ENCODE measurements around the gene ADAMTS12. TPM values are rescaled to one million over a fixed set of nuclear protein-coding genes. Genes with fewer than 3 reads are reported as not detected.

The ADAMTS12 gene, protein sequence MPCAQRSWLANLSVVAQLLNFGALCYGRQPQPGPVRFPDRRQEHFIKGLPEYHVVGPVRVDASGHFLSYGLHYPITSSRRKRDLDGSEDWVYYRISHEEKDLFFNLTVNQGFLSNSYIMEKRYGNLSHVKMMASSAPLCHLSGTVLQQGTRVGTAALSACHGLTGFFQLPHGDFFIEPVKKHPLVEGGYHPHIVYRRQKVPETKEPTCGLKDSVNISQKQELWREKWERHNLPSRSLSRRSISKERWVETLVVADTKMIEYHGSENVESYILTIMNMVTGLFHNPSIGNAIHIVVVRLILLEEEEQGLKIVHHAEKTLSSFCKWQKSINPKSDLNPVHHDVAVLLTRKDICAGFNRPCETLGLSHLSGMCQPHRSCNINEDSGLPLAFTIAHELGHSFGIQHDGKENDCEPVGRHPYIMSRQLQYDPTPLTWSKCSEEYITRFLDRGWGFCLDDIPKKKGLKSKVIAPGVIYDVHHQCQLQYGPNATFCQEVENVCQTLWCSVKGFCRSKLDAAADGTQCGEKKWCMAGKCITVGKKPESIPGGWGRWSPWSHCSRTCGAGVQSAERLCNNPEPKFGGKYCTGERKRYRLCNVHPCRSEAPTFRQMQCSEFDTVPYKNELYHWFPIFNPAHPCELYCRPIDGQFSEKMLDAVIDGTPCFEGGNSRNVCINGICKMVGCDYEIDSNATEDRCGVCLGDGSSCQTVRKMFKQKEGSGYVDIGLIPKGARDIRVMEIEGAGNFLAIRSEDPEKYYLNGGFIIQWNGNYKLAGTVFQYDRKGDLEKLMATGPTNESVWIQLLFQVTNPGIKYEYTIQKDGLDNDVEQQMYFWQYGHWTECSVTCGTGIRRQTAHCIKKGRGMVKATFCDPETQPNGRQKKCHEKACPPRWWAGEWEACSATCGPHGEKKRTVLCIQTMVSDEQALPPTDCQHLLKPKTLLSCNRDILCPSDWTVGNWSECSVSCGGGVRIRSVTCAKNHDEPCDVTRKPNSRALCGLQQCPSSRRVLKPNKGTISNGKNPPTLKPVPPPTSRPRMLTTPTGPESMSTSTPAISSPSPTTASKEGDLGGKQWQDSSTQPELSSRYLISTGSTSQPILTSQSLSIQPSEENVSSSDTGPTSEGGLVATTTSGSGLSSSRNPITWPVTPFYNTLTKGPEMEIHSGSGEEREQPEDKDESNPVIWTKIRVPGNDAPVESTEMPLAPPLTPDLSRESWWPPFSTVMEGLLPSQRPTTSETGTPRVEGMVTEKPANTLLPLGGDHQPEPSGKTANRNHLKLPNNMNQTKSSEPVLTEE (N-terminal part only)
- 2.5 and 4.1 TPM in 2 replicates for polyA plus RNA-seq (2012; rRNA removed)
- 3.7 and 4.1 TPM in 2 replicates for polyA plus RNA-seq (2012; cell fraction: cytosol; rRNA removed)
- polyA plus RNA-seq (2012; cell fraction: nucleus; rRNA removed) = 3.3 and 5.2 TPM in 2 replicates

DNA sequence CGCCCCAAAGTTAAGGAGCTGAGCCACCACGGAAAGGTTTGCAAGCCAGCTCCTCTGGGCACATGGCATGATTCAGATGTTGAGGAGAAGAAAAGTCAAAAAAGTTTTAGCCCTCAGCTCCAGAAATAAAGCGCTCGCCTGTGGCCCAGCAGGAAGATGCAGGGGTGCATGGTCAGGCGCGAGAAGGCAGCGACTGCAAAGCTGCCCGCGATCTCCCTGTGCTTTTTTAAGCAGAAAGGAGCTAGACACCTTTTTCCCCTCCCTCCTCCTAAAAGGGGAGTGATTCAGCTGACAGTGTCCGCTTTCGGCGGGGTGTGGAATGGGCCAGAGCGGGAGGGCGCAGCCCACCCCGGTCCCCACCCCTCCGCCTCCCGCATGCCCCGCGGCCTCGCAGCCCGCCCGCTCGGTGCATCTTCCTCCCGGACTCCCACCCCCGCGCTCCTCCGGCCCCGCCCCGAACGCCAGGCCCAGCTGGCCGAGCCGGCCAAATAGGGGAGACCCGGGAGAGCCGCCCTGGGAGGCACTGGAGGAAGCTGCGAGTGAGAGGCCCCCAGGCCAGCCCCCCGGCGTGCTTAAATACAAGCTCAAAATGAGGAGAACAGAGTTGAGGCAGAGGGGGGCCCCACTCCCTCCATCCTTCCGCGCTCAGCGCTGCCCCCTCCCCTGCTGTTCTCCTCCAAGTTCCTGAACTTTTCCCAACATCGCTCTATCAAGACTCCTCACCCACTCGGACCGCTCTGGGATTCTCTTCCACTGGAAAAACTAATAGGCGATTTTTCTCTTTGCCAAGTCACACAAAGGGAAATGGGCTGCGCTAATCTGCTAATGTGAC, at the start of gene ADAMTS12:
Gene ADAMTS12 (minus strand): TSS at position 203 of the 832 bp plus-strand sequence. CDS start 134 bp downstream, at position 69.
- H3K4me2 ChIP-seq = peak within 1 kb of the TSS; percentile 50
- H3K36me3 ChIP-seq (replicated peaks in 1 of 2; ENCODE audit: control insufficient read depth in 1 of 2, insufficient read depth in 2 of 2, low read length in 1 of 2) = no peaks in the 10 kb centered on the region
- no peaks in the 10 kb centered on the region for H3K9me2 ChIP-seq
- H2AFZ ChIP-seq (ENCODE audit: low read depth) = peak within 1 kb of the TSS; percentile 27; the same call in 1 of the 2 replicates
- H3K9ac ChIP-seq = no peak within 1 kb of the TSS
- TF ChIP-seq GABPA (IDR thresholded peaks at IDR 0.05; ENCODE audit: low read depth) = no peak
- TF ChIP-seq, protein P1, sequence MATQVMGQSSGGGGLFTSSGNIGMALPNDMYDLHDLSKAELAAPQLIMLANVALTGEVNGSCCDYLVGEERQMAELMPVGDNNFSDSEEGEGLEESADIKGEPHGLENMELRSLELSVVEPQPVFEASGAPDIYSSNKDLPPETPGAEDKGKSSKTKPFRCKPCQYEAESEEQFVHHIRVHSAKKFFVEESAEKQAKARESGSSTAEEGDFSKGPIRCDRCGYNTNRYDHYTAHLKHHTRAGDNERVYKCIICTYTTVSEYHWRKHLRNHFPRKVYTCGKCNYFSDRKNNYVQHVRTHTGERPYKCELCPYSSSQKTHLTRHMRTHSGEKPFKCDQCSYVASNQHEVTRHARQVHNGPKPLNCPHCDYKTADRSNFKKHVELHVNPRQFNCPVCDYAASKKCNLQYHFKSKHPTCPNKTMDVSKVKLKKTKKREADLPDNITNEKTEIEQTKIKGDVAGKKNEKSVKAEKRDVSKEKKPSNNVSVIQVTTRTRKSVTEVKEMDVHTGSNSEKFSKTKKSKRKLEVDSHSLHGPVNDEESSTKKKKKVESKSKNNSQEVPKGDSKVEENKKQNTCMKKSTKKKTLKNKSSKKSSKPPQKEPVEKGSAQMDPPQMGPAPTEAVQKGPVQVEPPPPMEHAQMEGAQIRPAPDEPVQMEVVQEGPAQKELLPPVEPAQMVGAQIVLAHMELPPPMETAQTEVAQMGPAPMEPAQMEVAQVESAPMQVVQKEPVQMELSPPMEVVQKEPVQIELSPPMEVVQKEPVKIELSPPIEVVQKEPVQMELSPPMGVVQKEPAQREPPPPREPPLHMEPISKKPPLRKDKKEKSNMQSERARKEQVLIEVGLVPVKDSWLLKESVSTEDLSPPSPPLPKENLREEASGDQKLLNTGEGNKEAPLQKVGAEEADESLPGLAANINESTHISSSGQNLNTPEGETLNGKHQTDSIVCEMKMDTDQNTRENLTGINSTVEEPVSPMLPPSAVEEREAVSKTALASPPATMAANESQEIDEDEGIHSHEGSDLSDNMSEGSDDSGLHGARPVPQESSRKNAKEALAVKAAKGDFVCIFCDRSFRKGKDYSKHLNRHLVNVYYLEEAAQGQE (IDR thresholded peaks at IDR 0.05; ENCODE audit: low read depth, low read length) = no peak
- TF ChIP-seq RAD21 (IDR thresholded peaks at IDR 0.05; ENCODE audit: low read length) = no peak
- no peak for TF ChIP-seq TCF12 (IDR thresholded peaks at IDR 0.05)
- TF ChIP-seq RCOR1 (IDR thresholded peaks at IDR 0.05; ENCODE audit: low read length) = no peak
- TF ChIP-seq SIN3A (IDR thresholded peaks at IDR 0.05; ENCODE audit: borderline replicate concordance, low read depth, low read length) = no peak
- TF ChIP-seq, protein P2, sequence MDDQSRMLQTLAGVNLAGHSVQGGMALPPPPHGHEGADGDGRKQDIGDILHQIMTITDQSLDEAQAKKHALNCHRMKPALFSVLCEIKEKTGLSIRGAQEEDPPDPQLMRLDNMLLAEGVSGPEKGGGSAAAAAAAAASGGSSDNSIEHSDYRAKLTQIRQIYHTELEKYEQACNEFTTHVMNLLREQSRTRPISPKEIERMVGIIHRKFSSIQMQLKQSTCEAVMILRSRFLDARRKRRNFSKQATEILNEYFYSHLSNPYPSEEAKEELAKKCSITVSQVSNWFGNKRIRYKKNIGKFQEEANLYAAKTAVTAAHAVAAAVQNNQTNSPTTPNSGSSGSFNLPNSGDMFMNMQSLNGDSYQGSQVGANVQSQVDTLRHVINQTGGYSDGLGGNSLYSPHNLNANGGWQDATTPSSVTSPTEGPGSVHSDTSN (IDR thresholded peaks at IDR 0.05) = no peak
- TF ChIP-seq MEF2A (IDR thresholded peaks at IDR 0.05; ENCODE audit: borderline replicate concordance, low read depth) = no peak
- TF ChIP-seq FOXJ3 (CRISPR knock-in tag; IDR thresholded peaks at IDR 0.05) = no peak
- no peak for TF ChIP-seq CHD2 (IDR thresholded peaks at IDR 0.05; ENCODE audit: low read length, partially characterized antibody)
- no peak for TF ChIP-seq RFX5 (IDR thresholded peaks at IDR 0.05; ENCODE audit: low read length)
- no peak for TF ChIP-seq NFIC (IDR thresholded peaks at IDR 0.05; ENCODE audit: borderline replicate concordance)
- no peak for TF ChIP-seq MXI1 (IDR thresholded peaks at IDR 0.05; ENCODE audit: low read depth, low read length)
- TF ChIP-seq MAX (IDR thresholded peaks at IDR 0.05; ENCODE audit: low read depth) = no peak
- no peak for TF ChIP-seq ELF1 (IDR thresholded peaks at IDR 0.05)
- TF ChIP-seq, protein P3, sequence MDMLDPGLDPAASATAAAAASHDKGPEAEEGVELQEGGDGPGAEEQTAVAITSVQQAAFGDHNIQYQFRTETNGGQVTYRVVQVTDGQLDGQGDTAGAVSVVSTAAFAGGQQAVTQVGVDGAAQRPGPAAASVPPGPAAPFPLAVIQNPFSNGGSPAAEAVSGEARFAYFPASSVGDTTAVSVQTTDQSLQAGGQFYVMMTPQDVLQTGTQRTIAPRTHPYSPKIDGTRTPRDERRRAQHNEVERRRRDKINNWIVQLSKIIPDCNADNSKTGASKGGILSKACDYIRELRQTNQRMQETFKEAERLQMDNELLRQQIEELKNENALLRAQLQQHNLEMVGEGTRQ (IDR thresholded peaks at IDR 0.05; ENCODE audit: borderline replicate concordance, low read depth, low read length) = no peak
- no peak for TF ChIP-seq TAF1 (IDR thresholded peaks at IDR 0.05; ENCODE audit: borderline replicate concordance, low read depth, low read length)
- no peak for TF ChIP-seq SMC3 (IDR thresholded peaks at IDR 0.05; ENCODE audit: low read depth, low read length)
- no peak for TF ChIP-seq EP300 (IDR thresholded peaks at IDR 0.05; ENCODE audit: borderline replicate concordance in 1 of 2, low read depth in 1 of 2, low read length in 1 of 2)
- POLR2A ChIA-PET = no interaction called here
- H3F3A ChIP-seq (replicated peaks; ENCODE audit: insufficient read depth) = no peaks in the 10 kb centered on the region
- no peaks in the 10 kb centered on the region; the same call in 1 of the 2 replicates for H3K27me3 ChIP-seq (ENCODE audit: insufficient read depth)
- DNase-seq = peak; percentile 60
- peak within 1 kb of the TSS; percentile 31 to 46; a peak in 3 of 4 replicates for H3K4me3 ChIP-seq (ENCODE audit: low read depth in 2 of 2, low read length in 1 of 2)
- peaks cover 0 to 3% of the 10 kb centered on the region in 2 experiments; a peak in 2 of 4 replicates for H3K4me1 ChIP-seq (ENCODE audit: control insufficient read depth in 1 of 2, insufficient read depth in 2 of 2, low read depth in 1 of 2, low read length in 1 of 2)
- H3K79me2 ChIP-seq (ENCODE audit: insufficient read depth) = no peaks in the 10 kb centered on the region
- H3K9me3 ChIP-seq = no peaks in the 10 kb centered on the region
- 26% methylated on average over 17 of the region's 45 CpGs for WGBS (ENCODE audit: low lambda C conversion rate)
- no peaks in the 10 kb centered on the region for H4K20me1 ChIP-seq (ENCODE audit: insufficient read depth)
- H3K27ac ChIP-seq (ENCODE audit: low read depth in 2 of 2, low read length in 1 of 2) = no peak within 1 kb of the TSS
- CTCF ChIA-PET = interaction anchor here (0.6 to 2.8 kb wide), 2 partner anchors 44 to 76 kb away, joined by 3 to 9 read pairs; partner anchors contain the start of gene RXFP3

Measured in SK-N-SH (cell line).